K562 (cell line): ENCODE results near the gene SLC26A5. TPM values are rescaled to one million over a fixed set of nuclear protein-coding genes. Genes with fewer than 3 reads are reported as not detected.

Source experiments
- ATAC-seq: fragments of 200-7000 bp; cut with Tn5 transposase; 3 replicates; pipeline ENCODE4 v1.9.1; 2020; ENCODE audit warnings: moderate library complexity
- BruUV-seq: library from RNA; stranded (reverse); fragments of 400-500 nt; replicated peaks from 2 replicates; lab custom pipeline; 2021; lab: Mats Ljungman, UMichigan
- CTCF ChIA-PET: fragments of 300-600 bp; formaldehyde crosslinking; extraction: SDS; loops from one replicate; lab custom pipeline; 2021; ENCODE audit warnings: low intra/inter-chr PET ratio; lab: Yijun Ruan, JAX
- POLR2A ChIA-PET: fragments of 300-600, 350-650 bp; sonication (Branson Sonifier 250); formaldehyde crosslinking; extraction: SDS; loops from one replicate; lab custom pipeline; 2021; ENCODE audit warnings: antibody characterized with exemption, inconsistent platforms; lab: Yijun Ruan, JAX
- DNase-seq, 4 experiments: peaks; one replicate each; pipeline versions ENCODE4 v3.0.0 to v3.0.0-alpha.2; 2011 to 2018; ENCODE audit warnings: low spot score in 3 of 4, mixed read lengths in 3 of 4; ENCODE audit errors: extremely low read depth in 1 of 4
- FAIRE-seq: peaks from 2 replicates; lab custom pipeline; 2011; peaks lifted over from hg19 to GRCh38; lab: Jason Lieb, UNC
- H2AFZ ChIP-seq: 2 replicates; pipeline ENCODE4 v1.6.0; 2011; ENCODE audit warnings: low read depth, low read length, control low read depth, inconsistent platforms
- H3K27ac ChIP-seq: fragments of 200-600 bp; 3 replicates; pipeline ENCODE4 v1.8.0; 2011; ENCODE audit warnings: low read depth, mild to moderate bottlenecking, control low read depth, inconsistent platforms, low read length, moderate library complexity, mixed read lengths; ENCODE audit errors: extremely low read depth
- H3K27me3 ChIP-seq, 2 experiments: fragments of 300-600 bp in 1 of 2; 2 replicates in 1 of 2; 3 replicates in 1 of 2; pipeline versions ENCODE4 v1.6.0 to v1.8.0; 2011; ENCODE audit warnings: inconsistent platforms in 2 of 2, low read length in 2 of 2, mild to moderate bottlenecking in 1 of 2, mixed read lengths in 1 of 2, moderate library complexity in 1 of 2; ENCODE audit not compliant: control insufficient read depth in 2 of 2, insufficient read depth in 2 of 2
- H3K36me3 ChIP-seq: fragments of 300-600 bp; 3 replicates; pipeline ENCODE4 v1.8.0; 2011; ENCODE audit warnings: mild to moderate bottlenecking, low read length, inconsistent platforms; ENCODE audit not compliant: control insufficient read depth, insufficient read depth
- H3K4me1 ChIP-seq, 2 experiments: fragments of 200-600 bp in 1 of 2; replicated peaks in 1 of 2; 2 replicates in 1 of 2; 3 replicates in 1 of 2; pipeline versions ENCODE4 v1.5.1 to v1.8.0; 2011; ENCODE audit warnings: inconsistent platforms in 2 of 2, low read length in 2 of 2, mild to moderate bottlenecking in 1 of 2, mixed read lengths in 1 of 2, moderate library complexity in 1 of 2; ENCODE audit not compliant: control insufficient read depth in 2 of 2, insufficient read depth in 2 of 2
- H3K4me2 ChIP-seq: 2 replicates; pipeline ENCODE4 v1.6.1; 2011; ENCODE audit warnings: low read length, control low read depth, inconsistent platforms, mixed read lengths; ENCODE audit not compliant: insufficient read depth
- H3K4me3 ChIP-seq: fragments of 200-600 bp; sonication (generic), shearing (Covaris generic); 2 replicates; pipeline ENCODE4 v1.5.1; 2016; ENCODE audit warnings: control low read depth, inconsistent platforms
- H3K79me2 ChIP-seq: fragments of 200-600 bp; 3 replicates; pipeline ENCODE4 v1.8.0; 2011; ENCODE audit warnings: low read length, inconsistent platforms; ENCODE audit not compliant: control insufficient read depth, insufficient read depth
- H3K9ac ChIP-seq, 2 experiments: 2 replicates each; pipeline versions ENCODE4 v1.6.0 to v1.6.1; 2011; ENCODE audit warnings: low read depth in 2 of 2, low read length in 2 of 2, control low read depth in 1 of 2, inconsistent platforms in 1 of 2, mild to moderate bottlenecking in 1 of 2, mixed read lengths in 1 of 2; ENCODE audit not compliant: insufficient read depth in 1 of 2
- H3K9me1 ChIP-seq: one replicate; pipeline ENCODE4 v1.6.0; 2011; ENCODE audit warnings: inconsistent platforms, mild to moderate bottlenecking, low read length, moderate library complexity; ENCODE audit not compliant: control insufficient read depth, insufficient read depth
- H3K9me3 ChIP-seq: replicated peaks from 2 replicates; pipeline ENCODE4 v1.5.1; 2011; ENCODE audit warnings: low read depth, low read length, inconsistent platforms; ENCODE audit not compliant: control insufficient read depth, insufficient read depth
- H4K20me1 ChIP-seq: replicated peaks from 2 replicates; pipeline ENCODE4 v1.6.1; 2011; ENCODE audit warnings: low read length, inconsistent platforms, mixed read lengths; ENCODE audit not compliant: control insufficient read depth, insufficient read depth
- RFX7 ChIP-seq: fragments of 250-450 bp; sonication (Bioruptor Pico); IDR thresholded peaks from 2 replicates; pipeline ENCODE4 v1.5.1; 2021; ENCODE audit warnings: mild to moderate bottlenecking
- SRSF7 ChIP-seq: fragments of 200-400 bp; formaldehyde crosslinking; optimal IDR thresholded peaks from 2 replicates; pipeline ENCODE3; 2017; ENCODE audit warnings: mild to moderate bottlenecking, low read depth, low read length
- WGBS: fragments of 100-300 bp; shearing (Covaris generic); methylation state at CpG from one replicate; pipeline ENCODE4 v1.1.6; 2016; ENCODE audit warnings: low coverage, mixed read lengths; ENCODE audit not compliant: insufficient coverage; ENCODE audit errors: missing lambda C conversion rate; 5-methylcytosine and 5-hydroxymethylcytosine counted together
- in situ Hi-C: fragments of 300-500 bp; cut with MboI; formaldehyde crosslinking; loops from 4 replicates; pipeline ENCODE4 v1.15.0; 2018; ENCODE audit warnings: inconsistent platforms, mixed read lengths
- intact Hi-C: fragments of 100-400 bp; cut with micrococcal nuclease; formaldehyde crosslinking; loops from 2 replicates; pipeline ENCODE4 v1.14.2; 2022
- polyA plus RNA-seq, 8 experiments: library from polyadenylated mRNA; depleted of rRNA in 4 of 8; stranded (reverse) in 5 of 8; unstranded in 3 of 8; fragments of >200 nt; fragmentation: Nextera tagmentation in 2 of 8; fragmentation: Illumina TruSeq in 1 of 8; extraction: Ambion mirVana in 2 of 8; extraction: Trizol in 1 of 8; gene quantifications; 2 replicates each; pipeline versions ENCODE4 v1.2.1 to v1.2.3, GENCODE V29; 2011 to 2014; ENCODE audit warnings: inconsistent platforms in 1 of 8, missing spikeins in 1 of 8
- total RNA-seq, 7 experiments: library from RNA; depleted of rRNA in 6 of 7; stranded (reverse); fragments of >200 nt in 6 of 7; fragmentation: Illumina TruSeq in 2 of 7; extraction: Trizol in 2 of 7; gene quantifications; 2 replicates each; pipeline versions ENCODE4 v1.2.1 to v1.2.3, GENCODE V29; 2011 to 2021; ENCODE audit warnings: low replicate concordance in 1 of 7
- TF ChIP-seq, protein P1 (sequence below): IDR thresholded peaks from 2 replicates; pipeline ENCODE4 v1.6.1; 2014; ENCODE audit warnings: antibody characterized with exemption
- TF ChIP-seq, protein P2 (sequence below): IDR thresholded peaks from 2 replicates; pipeline ENCODE4 v1.6.1; 2012; ENCODE audit warnings: low read depth, low read length, improper control_type of control experiment, borderline replicate concordance

The SLC26A5 gene
- total and polyA plus RNA-seq, 9 of the 15 experiments (the other 6 are each of a cell fraction or from before 2014, with no cell fraction given) = not detected

GRCh38 chr7:103432712-103433111 is 13.3 kb downstream of the SLC26A5 start:
- intact Hi-C loops = no loop called here
- POLR2A ChIA-PET = no interaction called here
- peaks cover 4 to 8% of the 10 kb centered on the region in 2 experiments; a peak in 3 of 5 replicates for H3K27me3 ChIP-seq
- H3K9me3 ChIP-seq = peaks cover 6% of the 10 kb centered on the region; the same call in 1 of the 2 replicates
- no peaks in the 10 kb centered on the region for H3K79me2 ChIP-seq
- no peak for ATAC-seq
- H2AFZ ChIP-seq = no peak overlapping the region
- no peak overlapping the region for H3K9ac ChIP-seq
- no peaks in the 10 kb centered on the region for H3K36me3 ChIP-seq
- no peak overlapping the region for H3K27ac ChIP-seq
- H3K4me2 ChIP-seq = no peak overlapping the region
- no peaks in the 10 kb centered on the region for H4K20me1 ChIP-seq
- WGBS = 0% methylated on average over 1 of the region's 1 CpG
- in situ Hi-C loops = no loop called here
- no peak for DNase-seq
- H3K4me1 ChIP-seq = no peaks in the 10 kb centered on the region
- no peak for FAIRE-seq
- no peaks in the 10 kb centered on the region for H3K9me1 ChIP-seq
- H3K4me3 ChIP-seq = no peak overlapping the region
- CTCF ChIA-PET = no interaction called here
- no peak for TF ChIP-seq SRSF7
- TF ChIP-seq, protein P1, sequence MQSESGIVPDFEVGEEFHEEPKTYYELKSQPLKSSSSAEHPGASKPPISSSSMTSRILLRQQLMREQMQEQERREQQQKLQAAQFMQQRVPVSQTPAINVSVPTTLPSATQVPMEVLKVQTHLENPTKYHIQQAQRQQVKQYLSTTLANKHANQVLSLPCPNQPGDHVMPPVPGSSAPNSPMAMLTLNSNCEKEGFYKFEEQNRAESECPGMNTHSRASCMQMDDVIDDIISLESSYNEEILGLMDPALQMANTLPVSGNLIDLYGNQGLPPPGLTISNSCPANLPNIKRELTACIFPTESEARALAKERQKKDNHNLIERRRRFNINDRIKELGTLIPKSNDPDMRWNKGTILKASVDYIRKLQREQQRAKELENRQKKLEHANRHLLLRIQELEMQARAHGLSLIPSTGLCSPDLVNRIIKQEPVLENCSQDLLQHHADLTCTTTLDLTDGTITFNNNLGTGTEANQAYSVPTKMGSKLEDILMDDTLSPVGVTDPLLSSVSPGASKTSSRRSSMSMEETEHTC = no peak
- TF ChIP-seq, protein P2, sequence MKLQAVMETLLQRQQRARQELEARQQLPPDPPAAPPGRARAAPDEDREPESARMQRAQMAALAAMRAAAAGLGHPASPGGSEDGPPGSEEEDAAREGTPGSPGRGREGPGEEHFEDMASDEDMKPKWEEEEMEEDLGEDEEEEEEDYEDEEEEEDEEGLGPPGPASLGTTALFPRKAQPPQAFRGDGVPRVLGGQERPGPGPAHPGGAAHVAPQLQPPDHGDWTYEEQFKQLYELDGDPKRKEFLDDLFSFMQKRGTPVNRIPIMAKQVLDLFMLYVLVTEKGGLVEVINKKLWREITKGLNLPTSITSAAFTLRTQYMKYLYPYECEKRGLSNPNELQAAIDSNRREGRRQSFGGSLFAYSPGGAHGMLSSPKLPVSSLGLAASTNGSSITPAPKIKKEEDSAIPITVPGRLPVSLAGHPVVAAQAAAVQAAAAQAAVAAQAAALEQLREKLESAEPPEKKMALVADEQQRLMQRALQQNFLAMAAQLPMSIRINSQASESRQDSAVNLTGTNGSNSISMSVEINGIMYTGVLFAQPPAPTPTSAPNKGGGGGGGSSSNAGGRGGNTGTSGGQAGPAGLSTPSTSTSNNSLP = no peak
- no peak for TF ChIP-seq RFX7 (CRISPR knock-in tag)
- no TSS peak for BruUV-seq
